Endothelial cell of umbilical vein (primary cell): ENCODE measurements around the gene MYO9B.

Experiments
- CTCF ChIP-seq, 2 donors: IDR thresholded peaks; 1 replicate in 1 of 2; 2 replicates in 1 of 2; pipeline ENCODE4 v1.5.1; 2011; ENCODE audit warnings: low read length in 2 of 2, mild to moderate bottlenecking in 2 of 2, moderate library complexity in 2 of 2, control low read depth in 1 of 2, inconsistent platforms in 1 of 2, low read depth in 1 of 2; ENCODE audit not compliant: insufficient read depth in 1 of 2; ENCODE audit errors: extremely low read depth in 1 of 2
- MAX ChIP-seq: IDR thresholded peaks from 2 replicates; pipeline ENCODE4 v1.6.1; 2011; ENCODE audit not compliant: insufficient read depth, insufficient read length
- POLR2A ChIP-seq: IDR thresholded peaks from 2 replicates; pipeline ENCODE4 v1.6.1; 2012; ENCODE audit warnings: low read depth, mild to moderate bottlenecking, control low read depth, low read length

- TF ChIP-seq CTCF (IDR thresholded peaks at IDR 0.05; ENCODE audit: extremely low read depth in 1 of 2, insufficient read depth in 1 of 2, low read depth in 1 of 2, low read length in 2 of 2) (no peak), MAX (no peak), POLR2A (no peak)
Observed at GRCh38 chr19:17091758-17092333, 16.3 kb downstream of the MYO9B start.
